A673 (cell line): ENCODE measurements around the gene CAPN7. TPM values are rescaled to one million over a fixed set of nuclear protein-coding genes. Genes with fewer than 3 reads are reported as not detected.

Source experiments
- BruUV-seq: library from RNA; stranded (reverse); fragments of 400-500 nt; replicated peaks from 2 replicates; lab custom pipeline; 2021; lab: Mats Ljungman, UMichigan
- CTCF ChIA-PET: fragments of 300-600 bp; sonication (Branson Sonifier 250); formaldehyde crosslinking; loops from one replicate; lab custom pipeline; 2022; ENCODE audit warnings: antibody characterized with exemption; lab: Charles Lee
- POLR2A ChIA-PET: fragments of 300-600 bp; sonication (Branson Sonifier 250); formaldehyde crosslinking; loops from one replicate; lab custom pipeline; 2022; ENCODE audit warnings: antibody characterized with exemption; ENCODE audit not compliant: low non-redundant PET; lab: Charles Lee
- DNase-seq: peaks from one replicate; pipeline ENCODE4 v3.0.0-alpha.2; 2015; ENCODE audit warnings: low spot score
- H3K27ac ChIP-seq: fragments of 200-600 bp; sonication (generic); 2 replicates; pipeline ENCODE4 v1.5.1; 2016; ENCODE audit warnings: mixed run types, low read depth, mild to moderate bottlenecking, mixed read lengths, antibody characterized with exemption, low read length; ENCODE audit not compliant: poor library complexity, severe bottlenecking
- H3K27me3 ChIP-seq: fragments of 200-600 bp; sonication (generic); replicated peaks from 2 replicates; pipeline ENCODE4 v1.6.1; 2017; ENCODE audit warnings: mixed run types, low read depth, mild to moderate bottlenecking, mixed read lengths, antibody characterized with exemption, low read length; ENCODE audit not compliant: insufficient read depth, poor library complexity
- H3K36me3 ChIP-seq: fragments of 200-600 bp; sonication (generic); 2 replicates; pipeline ENCODE4 v1.6.1; 2016; ENCODE audit warnings: mixed run types, mild to moderate bottlenecking, mixed read lengths, antibody characterized with exemption, low read length; ENCODE audit not compliant: insufficient read depth, poor library complexity, severe bottlenecking
- H3K4me1 ChIP-seq: fragments of 200-600 bp; sonication (generic); 2 replicates; pipeline ENCODE4 v1.6.1; 2017; ENCODE audit warnings: mixed run types, mild to moderate bottlenecking, mixed read lengths, antibody characterized with exemption, low read length; ENCODE audit not compliant: insufficient read depth, poor library complexity, severe bottlenecking
- H3K4me3 ChIP-seq: fragments of 200-600 bp; sonication (generic); 2 replicates; pipeline ENCODE4 v1.5.1; 2016; ENCODE audit warnings: low read depth, mixed run types, mild to moderate bottlenecking, mixed read lengths, low read length; ENCODE audit not compliant: poor library complexity, severe bottlenecking
- H3K9me3 ChIP-seq: fragments of 200-600 bp; sonication (generic); 2 replicates; pipeline ENCODE4 v1.6.1; 2016; ENCODE audit warnings: mixed run types, low read depth, mild to moderate bottlenecking, mixed read lengths, antibody characterized with exemption, low read length; ENCODE audit not compliant: poor library complexity, severe bottlenecking
- CTCF ChIP-seq: fragments of 300-800, 200-600 bp; sonication (generic); conservative IDR thresholded peaks from 2 replicates; pipeline ENCODE4 v1.5.1; 2017; ENCODE audit warnings: low read depth, mild to moderate bottlenecking, antibody characterized with exemption, low read length, moderate library complexity, mixed read lengths
- EZH2 ChIP-seq: fragments of 200-600 bp; sonication (generic); IDR thresholded peaks from 2 replicates; pipeline ENCODE4 v1.6.1; 2017; ENCODE audit warnings: borderline replicate concordance, low read depth, mild to moderate bottlenecking, mixed read lengths, antibody characterized with exemption, low read length; ENCODE audit not compliant: poor library complexity, severe bottlenecking
- intact Hi-C: fragments of 100-400 bp; cut with micrococcal nuclease; formaldehyde crosslinking; loops from one replicate; pipeline ENCODE4 v1.10.0; 2022; ENCODE audit not compliant: unreplicated experiment
- total RNA-seq: library from RNA; stranded (reverse); gene quantifications from 2 replicates; pipeline ENCODE4 v1.2.3, GENCODE V29; 2021

CAPN7 gene
- total RNA-seq, 1 experiment from 2014 or later = 38.6 TPM

- Histone ChIP-seq H3K4me1 (peaks cover 18% of the 10 kb centered on the region), H3K4me3 (no peak overlapping the region), H3K36me3 (no peaks in the 10 kb centered on the region), H3K27me3 (no peaks in the 10 kb centered on the region), H3K27ac (no peak overlapping the region), H3K9me3 (no peaks in the 10 kb centered on the region)
- intact Hi-C loops = no loop called here
- CTCF ChIA-PET = no interaction called here
- no TSS peak for BruUV-seq
- POLR2A ChIA-PET = no interaction called here
- no peak for DNase-seq
- TF ChIP-seq EZH2 (no peak), CTCF (no peak)
These were observed 77.7 kb downstream of the CAPN7 start for GRCh38 chr3:15283702-15284101.

- Histone ChIP-seq H3K4me3 (no peak overlapping the region), H3K4me1 (peaks cover 18% of the 10 kb centered on the region), H3K9me3 (no peaks in the 10 kb centered on the region), H3K27me3 (no peaks in the 10 kb centered on the region), H3K27ac (no peak overlapping the region), H3K36me3 (no peaks in the 10 kb centered on the region)
- DNase-seq = peak; percentile 89
- CTCF ChIA-PET = no interaction called here
- BruUV-seq = no TSS peak
- intact Hi-C loops = no loop called here
- POLR2A ChIA-PET = no interaction called here
- TF ChIP-seq EZH2 = no peak
- TF ChIP-seq CTCF = no peak
These were observed 78.3 kb downstream of the CAPN7 start for GRCh38 chr3:15284121-15284889.

- CTCF ChIA-PET = no interaction called here
- no TSS peak for BruUV-seq
- POLR2A ChIA-PET = no interaction called here
- no peak overlapping the region for H3K27ac ChIP-seq
- intact Hi-C loops = no loop called here
- DNase-seq = no peak
- H3K36me3 ChIP-seq = no peaks in the 10 kb centered on the region
- peaks cover 18% of the 10 kb centered on the region for H3K4me1 ChIP-seq
- H3K27me3 ChIP-seq = no peaks in the 10 kb centered on the region
- no peak for TF ChIP-seq EZH2
- TF ChIP-seq CTCF = no peak
- H3K9me3 ChIP-seq = no peaks in the 10 kb centered on the region
- H3K4me3 ChIP-seq = no peak overlapping the region
These were observed 80.0 kb downstream of the CAPN7 start for GRCh38 chr3:15286022-15286421.
